HG03565 (cell line): ENCODE data around the gene COL4A1.

Experiments used
- ATAC-seq: cut with Tn5 transposase; IDR thresholded peaks from one replicate; pipeline ENCODE4 v1.9.1; 2021; ENCODE audit warnings: mild to moderate bottlenecking, moderate library complexity; ENCODE audit not compliant: unreplicated experiment

COL4A1 gene

GRCh38 chr13:110279684-110280083, 27.3 kb downstream of the COL4A1 start:
- ATAC-seq = no peak

GRCh38 chr13:110278859-110279258, 28.1 kb downstream of the COL4A1 start:
- ATAC-seq = no peak

GRCh38 chr13:110277357-110277975, 29.5 kb downstream of the COL4A1 start:
- ATAC-seq = no peak

- no peak for ATAC-seq
Measured at GRCh38 chr13:110276553-110276950, 30.4 kb downstream of the COL4A1 start.

GRCh38 chr13:110275931-110276552, 30.9 kb downstream of the COL4A1 start:
- no peak for ATAC-seq

GRCh38 chr13:110274687-110275086, 32.3 kb downstream of the COL4A1 start:
- ATAC-seq = no peak

- ATAC-seq = no peak
Measured at GRCh38 chr13:110273254-110273653, 33.7 kb downstream of the COL4A1 start.

GRCh38 chr13:110272651-110273050, 34.3 kb downstream of the COL4A1 start:
- ATAC-seq = no peak

- ATAC-seq = no peak
Measured at GRCh38 chr13:110272227-110272626, 34.7 kb downstream of the COL4A1 start.

GRCh38 chr13:110271313-110271712, 35.6 kb downstream of the COL4A1 start:
- no peak for ATAC-seq

GRCh38 chr13:110270507-110270906, 36.5 kb downstream of the COL4A1 start:
- ATAC-seq = no peak

- no peak for ATAC-seq
Measured at GRCh38 chr13:110269509-110270185, 37.3 kb downstream of the COL4A1 start.

GRCh38 chr13:110268576-110269185, 38.3 kb downstream of the COL4A1 start:
- no peak for ATAC-seq

- no peak for ATAC-seq
Measured at GRCh38 chr13:110268061-110268460, 38.9 kb downstream of the COL4A1 start.

GRCh38 chr13:110266983-110267382, 40.0 kb downstream of the COL4A1 start:
- ATAC-seq = no peak

GRCh38 chr13:110266431-110266809, 40.5 kb downstream of the COL4A1 start:
- ATAC-seq = no peak

GRCh38 chr13:110265682-110266430, 41.1 kb downstream of the COL4A1 start:
- no peak for ATAC-seq

- no peak for ATAC-seq
Measured at GRCh38 chr13:110265341-110265681, 41.6 kb downstream of the COL4A1 start.

- ATAC-seq = no peak
Measured at GRCh38 chr13:110264685-110265275, 42.2 kb downstream of the COL4A1 start.

- ATAC-seq = no peak
Measured at GRCh38 chr13:110263888-110264287, 43.1 kb downstream of the COL4A1 start.

- no peak for ATAC-seq
Measured at GRCh38 chr13:110263404-110263803, 43.6 kb downstream of the COL4A1 start.
